ENCODE results near the gene SMTNL1. TPM values are rescaled to one million over a fixed set of nuclear protein-coding genes. Genes with fewer than 3 reads are reported as not detected.

Gene SMTNL1
- total and polyA plus RNA-seq, 9 of the 15 experiments (the other 6 are each of a cell fraction or from before 2014, with no cell fraction given), result not detected

GRCh38 chr11:57527056-57527631 is 10.3 kb upstream of the SMTNL1 start (continued):
- TF ChIP-seq SMAD4 (CRISPR knock-in tag; conservative IDR thresholded peaks at IDR 0.05), result peak; percentile 40; the same call in 1 of the 2 replicates
- 0 out of 2 replicates have a peak, but pooled peaks have one; percentile 40 for TF ChIP-seq NR1H2 (CRISPR knock-in tag; IDR thresholded peaks at IDR 0.05)
- no peak for TF ChIP-seq ZZZ3 (IDR thresholded peaks at IDR 0.05)
- TF ChIP-seq CC2D1A (IDR thresholded peaks at IDR 0.05), result peak; percentile 85; the same call in 1 of the 2 replicates
- TF ChIP-seq GATAD2A (IDR thresholded peaks at IDR 0.05), result no peak
- TF ChIP-seq ZEB2 (IDR thresholded peaks at IDR 0.05), result peak; percentile 34; the same call in 1 of the 2 replicates
- no peak for TF ChIP-seq PHTF2 (CRISPR knock-in tag; IDR thresholded peaks at IDR 0.05)
- peak; percentile 66 for TF ChIP-seq BRD9 (IDR thresholded peaks at IDR 0.05; ENCODE audit: low read depth, partially characterized antibody)
- TF ChIP-seq BDP1 (IDR thresholded peaks at IDR 0.05; ENCODE audit: insufficient read depth, insufficient read length), result no peak
- TF ChIP-seq E2F1 (CRISPR knock-in tag; IDR thresholded peaks at IDR 0.05), result no peak
- TF ChIP-seq KAT7 (CRISPR knock-in tag; IDR thresholded peaks at IDR 0.05; ENCODE audit: borderline replicate concordance), result peak; percentile 77; the same call in 1 of the 2 replicates
- TF ChIP-seq GABPB1 (CRISPR knock-in tag; IDR thresholded peaks at IDR 0.05), result 0 out of 2 replicates have a peak, but pooled peaks have one; percentile 52

Measured in K562 (cell line).